Peyer's patch (tissue), 4 donors: ENCODE data around the gene FUBP1.

Experiments used
- POLR2A ChIP-seq, 2 donors: fragments of 450-650 bp; IDR thresholded peaks; one replicate each; pipeline ENCODE4 v1.5.1; 2017; ENCODE audit warnings: antibody characterized with exemption in 2 of 2, mild to moderate bottlenecking in 2 of 2, moderate library complexity in 2 of 2
- TF ChIP-seq, protein P1 (sequence below), 6 experiments: fragments of 450-650 bp in 4 of 6; fragments of 200-600 bp in 2 of 6; sonication (generic) in 1 of 6; IDR thresholded peaks; one replicate each; pipeline ENCODE4 v1.5.1; 2017 to 2019; ENCODE audit warnings: antibody characterized with exemption in 6 of 6, mild to moderate bottlenecking in 3 of 6, moderate library complexity in 1 of 6

- no peak for TF ChIP-seq POLR2A (IDR thresholded peaks at IDR 0.05)
- TF ChIP-seq, protein P1, sequence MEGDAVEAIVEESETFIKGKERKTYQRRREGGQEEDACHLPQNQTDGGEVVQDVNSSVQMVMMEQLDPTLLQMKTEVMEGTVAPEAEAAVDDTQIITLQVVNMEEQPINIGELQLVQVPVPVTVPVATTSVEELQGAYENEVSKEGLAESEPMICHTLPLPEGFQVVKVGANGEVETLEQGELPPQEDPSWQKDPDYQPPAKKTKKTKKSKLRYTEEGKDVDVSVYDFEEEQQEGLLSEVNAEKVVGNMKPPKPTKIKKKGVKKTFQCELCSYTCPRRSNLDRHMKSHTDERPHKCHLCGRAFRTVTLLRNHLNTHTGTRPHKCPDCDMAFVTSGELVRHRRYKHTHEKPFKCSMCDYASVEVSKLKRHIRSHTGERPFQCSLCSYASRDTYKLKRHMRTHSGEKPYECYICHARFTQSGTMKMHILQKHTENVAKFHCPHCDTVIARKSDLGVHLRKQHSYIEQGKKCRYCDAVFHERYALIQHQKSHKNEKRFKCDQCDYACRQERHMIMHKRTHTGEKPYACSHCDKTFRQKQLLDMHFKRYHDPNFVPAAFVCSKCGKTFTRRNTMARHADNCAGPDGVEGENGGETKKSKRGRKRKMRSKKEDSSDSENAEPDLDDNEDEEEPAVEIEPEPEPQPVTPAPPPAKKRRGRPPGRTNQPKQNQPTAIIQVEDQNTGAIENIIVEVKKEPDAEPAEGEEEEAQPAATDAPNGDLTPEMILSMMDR (IDR thresholded peaks at IDR 0.05): no peak
These were observed 8.7 kb downstream of the FUBP1 start for GRCh38 chr1:77970192-77970591.
